Measurements from ENCODE around the gene SERPINA1. TPM values are rescaled to one million over a fixed set of nuclear protein-coding genes. Genes with fewer than 3 reads are reported as not detected.
A peak's percentile ranks its signal among the peaks of the same experiment; 100 is the strongest.

The SERPINA1 gene
- total RNA-seq = 10 to 100 TPM in 1 of 4 donors, 1 to 10 TPM in 3; 1.9 to 26.6 (median 5.8) TPM
- polyA plus RNA-seq = 100 to 1,000 TPM; 103 to 134 (median 103) TPM

DNA sequence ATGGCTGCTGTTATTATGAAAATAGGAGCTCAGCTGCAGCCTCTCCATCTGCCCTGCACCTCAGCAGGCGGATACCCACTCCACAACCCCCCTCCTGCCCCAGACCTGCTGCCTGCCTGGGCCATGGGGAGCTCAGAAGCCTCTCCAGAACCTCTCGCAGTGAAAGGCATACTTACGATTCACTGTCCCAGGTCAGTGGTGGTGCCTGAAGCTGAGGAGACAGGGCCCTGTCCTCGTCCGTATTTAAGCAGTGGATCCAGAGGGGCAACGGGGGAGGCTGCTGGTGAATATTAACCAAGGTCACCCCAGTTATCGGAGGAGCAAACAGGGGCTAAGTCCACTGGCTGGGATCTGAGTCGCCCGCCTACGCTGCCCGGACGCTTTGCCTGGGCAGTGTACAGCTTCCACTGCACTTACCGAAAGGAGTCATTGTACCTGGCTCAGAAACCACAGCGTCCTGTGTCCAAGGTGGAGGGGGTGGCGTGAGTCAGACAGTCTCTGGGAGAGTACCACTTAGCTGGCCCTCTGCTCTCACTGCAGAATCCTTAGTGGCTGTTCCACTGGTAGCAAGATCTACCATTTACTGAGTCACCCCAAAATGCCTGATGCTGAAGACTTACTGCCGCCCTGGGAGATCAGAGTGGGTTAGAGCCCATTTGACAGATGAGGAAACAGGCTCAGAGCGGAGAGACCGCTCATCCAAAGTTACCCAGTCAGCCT is at the start of gene SERPINA1:
SERPINA1 (minus strand) TSS at position 219 of the 720 bp plus-strand sequence. CDS start 5,365 bp downstream, outside the sequence.
- H3K9me3 ChIP-seq = no peaks in the 10 kb centered on the region
- peaks cover 0 to 6% (median 0%) of the 10 kb centered on the region in 4 donors for H3K4me1 ChIP-seq
- no peak within 1 kb of the TSS for H3K4me3 ChIP-seq
- intact Hi-C loops (cut with DNase I) = no loop called here
- TF ChIP-seq EP300 (IDR thresholded peaks at IDR 0.05) = no peak
- TF ChIP-seq CTCF (IDR thresholded peaks at IDR 0.05) = no peak
- no peak for TF ChIP-seq POLR2AphosphoS5 (IDR thresholded peaks at IDR 0.05)
- TF ChIP-seq POLR2A (IDR thresholded peaks at IDR 0.05) = no peak
- H3K27me3 ChIP-seq = peaks cover 0 to 4% (median 0%) of the 10 kb centered on the region in 3 donors
- H3K36me3 ChIP-seq = no peaks in the 10 kb centered on the region
- WGBS, 2 donors = 88 to 89% methylated on average over 18 of the region's 18 CpGs
- no peak within 1 kb of the TSS for H3K27ac ChIP-seq
- peak; percentile 52 for DNase-seq

DNA sequence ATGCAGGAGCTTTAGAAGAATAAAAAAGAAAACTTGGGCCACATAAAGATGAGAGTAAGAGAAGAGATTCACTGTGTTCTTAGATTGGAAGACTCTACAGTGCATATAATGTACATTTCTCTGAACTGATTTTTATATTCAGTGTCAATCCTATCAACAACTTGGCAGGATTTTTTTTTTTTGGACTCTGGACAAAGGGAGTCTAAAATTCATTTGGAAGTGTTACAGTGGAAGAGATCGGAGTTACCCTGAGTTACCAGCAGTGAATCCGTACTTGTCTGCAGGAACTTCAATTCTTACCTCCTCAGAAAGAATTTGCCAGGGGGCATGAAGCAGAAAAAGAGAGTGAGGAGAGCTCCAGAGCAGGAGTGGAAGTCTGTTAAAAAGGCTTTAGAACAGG is 40.2 kb upstream of the SERPINA1 start:
- H3K27me3 ChIP-seq = peaks cover 0 to 14% (median 0%) of the 10 kb centered on the region in 3 donors
- no peaks in the 10 kb centered on the region for H3K4me1 ChIP-seq
- TF ChIP-seq CTCF (IDR thresholded peaks at IDR 0.05) (no peak), POLR2A (IDR thresholded peaks at IDR 0.05) (no peak), POLR2AphosphoS5 (IDR thresholded peaks at IDR 0.05) (no peak), EP300 (IDR thresholded peaks at IDR 0.05) (no peak)
- 47 to 80% methylated on average over 2 of the region's 2 CpGs for WGBS, 2 donors
- no peaks in the 10 kb centered on the region for H3K36me3 ChIP-seq
- intact Hi-C loops (cut with DNase I) = no loop called here
- H3K9me3 ChIP-seq = peaks cover 0 to 3% (median 1%) of the 10 kb centered on the region in 4 donors
- no peak overlapping the region for H3K27ac ChIP-seq
- H3K4me3 ChIP-seq = no peak overlapping the region
- no peak for DNase-seq

GRCh38 chr14:94427016-94427613 is 38.7 kb upstream of the SERPINA1 start:
- H3K27me3 ChIP-seq = peaks cover 0 to 14% (median 0%) of the 10 kb centered on the region in 3 donors
- H3K9me3 ChIP-seq = peaks cover 0 to 3% (median 1%) of the 10 kb centered on the region in 4 donors
- TF ChIP-seq EP300 (IDR thresholded peaks at IDR 0.05) (no peak), POLR2A (IDR thresholded peaks at IDR 0.05) (no peak), CTCF (IDR thresholded peaks at IDR 0.05) (no peak), POLR2AphosphoS5 (IDR thresholded peaks at IDR 0.05) (no peak)
- 81 to 83% methylated on average over 9 of the region's 9 CpGs for WGBS, 2 donors
- no peak overlapping the region for H3K27ac ChIP-seq
- DNase-seq = no peak
- no peaks in the 10 kb centered on the region for H3K4me1 ChIP-seq
- no peak overlapping the region for H3K4me3 ChIP-seq
- intact Hi-C loops (cut with DNase I) = no loop called here
- no peaks in the 10 kb centered on the region for H3K36me3 ChIP-seq

- Histone ChIP-seq H3K4me3 (no peak overlapping the region), H3K27ac (no peak overlapping the region), H3K27me3 (peaks cover 0 to 14% (median 0%) of the 10 kb centered on the region in 3 donors), H3K4me1 (no peaks in the 10 kb centered on the region), H3K36me3 (no peaks in the 10 kb centered on the region), H3K9me3 (peaks cover 0 to 3% (median 1%) of the 10 kb centered on the region in 4 donors)
- no peak for DNase-seq
- intact Hi-C loops (cut with DNase I) = no loop called here
- WGBS, 2 donors = 42 to 74% methylated on average over 4 of the region's 4 CpGs
- no peak for TF ChIP-seq POLR2AphosphoS5 (IDR thresholded peaks at IDR 0.05)
These were observed 38.1 kb upstream of the SERPINA1 start for GRCh38 chr14:94426526-94426925.

GRCh38 chr14:94424371-94424770 is 36.0 kb upstream of the SERPINA1 start:
- no peak overlapping the region for H3K27ac ChIP-seq
- intact Hi-C loops (cut with DNase I) = no loop called here
- TF ChIP-seq EP300 (IDR thresholded peaks at IDR 0.05) = no peak
- TF ChIP-seq POLR2A (IDR thresholded peaks at IDR 0.05) = no peak
- TF ChIP-seq POLR2AphosphoS5 (IDR thresholded peaks at IDR 0.05) = no peak
- no peak for TF ChIP-seq CTCF (IDR thresholded peaks at IDR 0.05)
- H3K27me3 ChIP-seq = peaks cover 0 to 14% (median 0%) of the 10 kb centered on the region in 3 donors
- H3K9me3 ChIP-seq = no peaks in the 10 kb centered on the region
- H3K4me3 ChIP-seq = no peak overlapping the region
- WGBS, 2 donors = 85 to 87% methylated on average over 3 of the region's 3 CpGs
- no peaks in the 10 kb centered on the region for H3K4me1 ChIP-seq
- no peak for DNase-seq
- no peaks in the 10 kb centered on the region for H3K36me3 ChIP-seq

Measured in sigmoid colon (tissue), 7 donors.